GM18499 (cell line): ENCODE data around the gene TTLL13.

Experiments
- ATAC-seq: cut with Tn5 transposase; IDR thresholded peaks from one replicate; pipeline ENCODE4 v1.9.1; 2021; ENCODE audit warnings: moderate number of reproducible peaks; ENCODE audit not compliant: insufficient read depth, unreplicated experiment

The TTLL13 gene

DNA sequence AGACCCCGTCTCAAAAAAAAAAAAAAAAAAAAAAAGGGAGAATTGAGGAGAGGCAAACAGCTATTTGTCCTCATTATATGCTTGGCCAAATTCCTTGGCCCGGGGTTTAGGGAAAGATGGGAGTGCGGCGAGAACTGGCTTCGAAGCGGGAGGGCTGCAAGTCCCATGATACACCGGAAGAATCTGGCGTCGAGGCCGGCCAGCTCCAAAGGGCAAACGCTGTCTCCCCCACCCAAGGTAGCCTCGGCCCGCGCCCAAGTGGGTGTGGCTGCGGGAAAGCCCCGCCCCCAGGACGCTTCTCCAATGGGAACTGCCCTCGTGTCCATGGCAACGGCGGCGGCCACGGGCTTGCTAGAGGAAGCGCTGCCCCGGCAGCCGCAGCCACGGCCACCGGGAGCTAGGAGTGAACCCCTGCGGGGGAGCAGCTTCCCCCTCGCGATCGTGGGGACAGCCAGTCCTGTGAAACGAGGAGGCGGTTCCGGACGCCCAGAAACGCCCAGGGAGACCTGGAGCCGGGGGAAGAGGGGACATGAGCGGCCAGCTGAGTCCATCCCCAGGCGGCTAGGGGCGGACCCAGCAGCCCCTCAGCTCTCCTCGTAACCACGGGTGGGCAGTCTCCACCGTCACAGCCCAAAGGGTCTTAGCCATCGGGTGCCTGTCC lies at the start of gene TTLL13:
Gene TTLL13, plus strand, starts transcription at position 354 of the 661 bp plus-strand sequence. CDS start 1,075 bp downstream, outside the sequence.
- ATAC-seq = no peak

- ATAC-seq = no peak
These were observed 48.7 kb upstream of the TTLL13 start for GRCh38 chr15:90200534-90201129.

DNA sequence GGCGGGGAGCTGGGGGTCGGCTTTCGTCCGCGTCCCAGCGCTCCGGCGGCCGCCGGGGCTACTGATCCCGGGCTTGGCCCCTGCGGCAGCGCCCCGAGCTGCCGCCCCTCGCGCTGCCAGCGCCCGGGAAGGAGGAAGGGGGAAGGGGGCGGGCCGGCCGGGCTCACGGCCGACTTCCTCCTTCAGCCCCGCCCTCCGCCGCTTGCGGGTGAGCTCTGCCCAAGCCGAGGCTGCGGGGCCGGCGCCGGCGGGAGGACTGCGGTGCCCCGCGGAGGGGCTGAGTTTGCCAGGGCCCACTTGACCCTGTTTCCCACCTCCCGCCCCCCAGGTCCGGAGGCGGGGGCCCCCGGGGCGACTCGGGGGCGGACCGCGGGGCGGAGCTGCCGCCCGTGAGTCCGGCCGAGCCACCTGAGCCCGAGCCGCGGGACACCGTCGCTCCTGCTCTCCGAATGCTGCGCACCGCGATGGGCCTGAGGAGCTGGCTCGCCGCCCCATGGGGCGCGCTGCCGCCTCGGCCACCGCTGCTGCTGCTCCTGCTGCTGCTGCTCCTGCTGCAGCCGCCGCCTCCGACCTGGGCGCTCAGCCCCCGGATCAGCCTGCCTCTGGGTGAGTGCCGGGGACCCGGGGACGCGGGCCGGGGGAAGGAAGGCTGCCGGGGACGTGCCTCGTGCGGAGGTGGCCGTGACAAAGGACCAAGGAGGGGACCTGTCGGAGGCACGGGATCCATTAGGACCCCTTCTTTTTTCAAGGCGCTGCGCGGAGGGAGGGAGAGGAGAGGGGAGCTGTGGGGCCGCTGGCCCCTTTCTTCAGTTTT lies 48.0 kb upstream of the TTLL13 start, which contains the start of gene SEMA4B:
Gene SEMA4B, plus strand, starts transcription at position 201 of the 814 bp plus-strand sequence. Its CDS starts 249 bp downstream, at position 450.
- ATAC-seq = peak; percentile 43

GRCh38 chr15:90201944-90202375 lies 47.4 kb upstream of the TTLL13 start:
- ATAC-seq = no peak

- no peak for ATAC-seq
These were observed 46.4 kb upstream of the TTLL13 start for GRCh38 chr15:90202929-90203328.

DNA sequence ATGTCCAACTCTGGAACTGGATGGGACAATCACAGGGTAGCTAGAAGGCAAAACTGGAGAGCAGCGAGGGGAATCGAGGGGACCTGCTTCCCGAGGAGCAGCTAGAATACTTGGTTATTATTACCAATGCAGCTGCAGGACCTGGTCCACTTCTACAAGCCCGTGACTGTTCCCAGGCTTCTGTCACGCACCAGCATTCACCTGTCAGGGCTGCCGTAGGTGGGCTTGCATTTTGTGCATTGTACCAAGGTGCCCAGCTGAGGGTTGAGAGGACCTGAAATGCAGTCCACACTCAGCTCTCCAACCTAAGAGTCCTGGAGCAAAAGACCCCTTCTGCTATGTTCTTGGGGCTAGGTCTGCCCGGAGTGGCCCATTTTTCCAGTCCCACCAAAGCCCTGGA lies 45.9 kb upstream of the TTLL13 start:
- no peak for ATAC-seq

DNA sequence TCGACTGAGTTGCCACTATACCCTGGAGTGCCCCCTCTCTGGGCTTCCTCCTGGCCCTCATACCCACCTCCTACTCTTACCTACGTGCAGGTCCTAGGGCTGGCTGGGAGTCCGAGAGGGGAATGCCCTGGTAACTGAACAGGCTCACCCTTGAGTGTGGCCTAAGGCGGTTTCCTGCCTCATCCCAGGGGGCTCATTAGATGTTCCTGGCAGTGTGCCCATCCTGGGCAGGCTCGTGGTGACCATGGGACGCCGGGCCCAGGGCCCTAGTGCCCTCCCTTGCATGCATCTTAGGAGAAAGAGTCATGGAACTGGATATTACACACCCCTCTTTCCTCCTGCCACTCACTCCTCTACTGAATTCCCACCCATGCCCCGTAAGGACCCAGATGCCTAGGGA lies 45.4 kb upstream of the TTLL13 start:
- ATAC-seq = no peak

DNA sequence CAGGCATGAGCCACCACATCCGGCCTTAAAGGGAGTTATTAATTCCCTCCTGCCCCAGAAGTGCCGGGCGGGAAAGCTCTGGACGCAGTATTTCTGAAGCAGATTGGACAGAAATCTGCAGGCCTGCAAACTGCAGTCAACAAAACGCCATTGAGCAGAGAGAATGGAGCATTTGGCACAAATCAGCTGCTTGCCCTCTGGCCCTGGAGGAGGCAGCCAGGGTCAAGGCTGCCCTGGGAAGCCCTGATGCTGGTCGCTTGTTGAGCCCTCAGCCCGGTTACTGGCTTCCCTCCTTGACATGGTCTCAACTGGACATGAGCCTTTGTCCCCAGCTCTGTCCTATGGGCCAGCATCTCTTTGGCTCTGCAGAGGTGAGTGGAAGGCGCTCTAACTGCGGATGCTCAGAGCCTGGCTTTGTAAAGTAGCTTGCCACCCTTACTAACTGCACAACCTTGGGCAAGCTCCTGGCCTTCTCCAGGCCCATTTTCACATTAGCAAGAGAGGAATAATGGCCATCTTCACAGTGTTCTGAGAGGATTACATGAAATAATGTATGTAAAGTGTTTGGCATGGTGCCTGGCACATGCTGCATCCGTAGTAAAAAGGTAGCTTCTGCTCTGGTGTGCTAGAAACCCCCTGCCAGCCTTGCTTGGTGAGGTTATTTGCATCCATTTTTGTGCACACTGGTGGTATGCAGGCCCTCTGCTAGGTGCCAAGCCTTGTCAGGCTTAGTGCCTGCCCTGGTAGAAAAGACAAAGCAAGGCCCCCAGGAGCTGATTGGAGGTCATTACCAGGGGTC lies 44.1 kb upstream of the TTLL13 start:
- no peak for ATAC-seq

- ATAC-seq = no peak
These were observed 43.5 kb upstream of the TTLL13 start for GRCh38 chr15:90205886-90206285.

- ATAC-seq = no peak
These were observed 42.1 kb upstream of the TTLL13 start for GRCh38 chr15:90207252-90207651.

GRCh38 chr15:90208356-90208755 lies 41.0 kb upstream of the TTLL13 start:
- no peak for ATAC-seq

DNA sequence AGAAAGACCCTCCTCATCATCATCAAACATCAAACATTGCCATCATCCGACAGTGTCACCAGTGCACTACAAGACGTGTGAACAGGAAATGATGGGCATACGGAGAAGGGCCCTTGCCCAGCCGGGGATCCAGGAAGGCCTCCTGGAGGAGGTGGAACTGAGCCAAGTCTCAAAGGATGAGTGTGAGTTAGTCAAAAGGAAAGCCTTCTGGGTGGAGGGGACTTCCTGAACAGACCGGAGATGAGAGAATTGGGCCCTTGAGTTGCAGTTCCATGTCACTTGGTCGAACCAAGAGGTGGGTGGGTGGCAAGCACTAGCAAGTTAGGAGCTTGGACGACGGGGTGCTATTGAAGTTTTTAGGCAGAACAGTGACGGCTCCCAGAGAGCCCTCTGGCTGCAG lies 39.8 kb upstream of the TTLL13 start:
- ATAC-seq = no peak

DNA sequence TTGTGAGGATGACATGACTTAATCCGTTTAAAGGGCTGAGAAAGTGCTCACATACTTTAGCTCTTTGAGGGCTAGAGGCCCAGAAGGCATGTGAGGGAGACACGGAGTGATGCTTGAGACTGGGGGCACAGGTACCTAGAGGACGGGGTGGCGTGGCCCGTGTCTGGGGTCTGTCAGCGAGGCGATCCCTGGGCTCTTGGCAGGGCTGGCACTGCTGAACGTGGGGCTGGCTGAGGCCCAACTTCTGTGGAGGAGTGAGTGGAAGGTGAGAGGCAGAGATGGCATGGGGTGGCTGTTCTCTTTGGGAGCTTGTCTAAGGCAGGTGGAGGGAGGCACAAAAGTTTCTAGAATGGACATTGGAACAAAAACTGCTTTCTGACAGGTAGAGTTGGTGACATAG lies 38.8 kb upstream of the TTLL13 start:
- ATAC-seq = no peak

DNA sequence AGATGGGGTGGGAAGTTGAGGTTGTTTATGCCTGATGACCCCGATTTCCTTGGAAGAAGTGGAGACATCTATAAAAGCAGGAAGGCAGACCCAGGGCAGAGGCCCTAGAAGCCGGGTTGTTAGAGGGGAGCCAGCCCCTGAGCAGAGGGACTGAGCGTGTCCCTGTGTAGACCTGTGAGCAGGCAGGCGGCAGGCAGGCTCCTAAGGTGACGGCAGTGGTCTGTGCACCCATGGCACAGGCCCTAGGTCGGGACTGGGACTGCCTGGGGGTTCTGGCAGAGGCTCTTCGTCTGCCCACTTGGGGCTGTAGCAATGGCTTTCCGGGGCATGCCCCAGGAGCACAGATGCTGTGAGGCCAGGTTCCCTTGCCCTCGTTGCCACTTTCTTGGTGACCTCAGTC lies 38.3 kb upstream of the TTLL13 start:
- no peak for ATAC-seq

DNA sequence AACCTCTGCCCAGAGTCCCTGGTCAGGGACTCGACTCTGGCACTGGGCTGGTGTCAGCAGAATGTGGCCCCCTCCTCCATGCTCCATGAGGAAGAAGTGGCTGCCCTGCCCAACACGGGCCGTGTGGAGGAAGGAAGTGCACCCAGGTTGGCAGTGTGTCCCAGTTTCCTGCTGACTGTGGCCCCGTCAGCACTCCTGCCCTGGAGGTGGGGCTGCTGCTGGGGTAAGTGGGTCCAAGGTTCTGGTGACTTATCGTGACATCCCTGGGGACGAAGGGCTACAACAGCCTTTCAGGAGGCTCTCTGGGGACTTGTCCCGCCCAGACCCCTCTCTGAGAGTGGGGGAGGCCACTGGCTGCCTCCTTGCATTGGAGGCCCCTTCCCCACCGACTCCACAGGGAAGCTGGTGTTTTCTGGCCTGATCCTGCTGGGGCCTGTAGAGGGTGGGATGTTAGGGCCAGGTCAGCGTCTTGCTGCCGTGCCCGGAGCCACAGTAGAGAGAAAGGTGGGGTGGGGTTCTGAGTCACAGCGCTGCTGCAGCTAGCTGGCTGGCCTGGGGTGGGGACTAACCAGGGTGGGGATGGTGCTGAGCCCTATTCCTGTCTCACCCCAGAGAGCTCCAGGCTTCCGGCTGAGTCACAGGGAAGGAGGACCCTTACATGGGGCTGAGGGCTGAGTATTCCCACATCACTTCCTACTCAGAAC lies 37.8 kb upstream of the TTLL13 start:
- ATAC-seq = no peak

DNA sequence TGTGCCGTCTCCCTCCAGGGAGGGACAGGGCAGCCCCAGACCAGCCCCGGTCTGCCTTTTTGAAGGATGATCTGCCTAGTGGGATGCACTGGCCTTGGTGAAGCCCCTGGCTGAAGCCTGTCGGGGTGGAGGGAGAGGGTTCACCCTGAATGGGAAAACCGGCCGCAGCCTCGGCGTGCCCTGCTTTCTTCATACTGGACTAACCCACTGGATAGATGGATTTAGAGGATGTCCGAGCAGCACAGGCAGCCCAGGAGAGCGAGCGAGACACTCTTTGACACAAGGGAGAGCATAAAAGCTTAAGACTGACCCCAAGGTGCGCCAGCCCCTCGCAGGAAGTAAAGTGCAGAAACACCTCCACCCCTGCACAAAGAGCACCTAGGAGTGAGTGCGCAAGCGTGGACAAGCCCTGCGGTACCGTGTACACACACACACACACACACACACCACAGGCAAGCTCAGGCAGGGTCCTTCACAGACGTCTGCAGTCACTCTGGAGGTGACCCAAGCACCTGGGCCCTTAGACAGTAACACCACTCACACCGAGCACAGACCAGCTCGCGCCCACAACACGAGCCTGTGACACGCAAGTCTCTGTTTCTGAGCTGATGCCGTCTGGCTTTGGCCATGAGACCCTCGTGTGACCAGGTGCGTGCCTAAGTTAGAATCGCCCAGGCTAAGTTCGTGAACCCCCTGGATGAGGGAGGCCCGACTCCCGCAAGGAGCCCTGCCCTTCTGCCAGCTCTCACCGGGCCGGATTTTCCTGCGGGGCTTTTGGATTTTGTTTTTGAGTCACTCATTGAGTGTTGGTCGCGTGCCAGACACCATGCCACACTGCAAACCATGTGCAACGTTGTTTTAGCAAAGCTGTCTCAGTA lies 36.9 kb upstream of the TTLL13 start:
- no peak for ATAC-seq

DNA sequence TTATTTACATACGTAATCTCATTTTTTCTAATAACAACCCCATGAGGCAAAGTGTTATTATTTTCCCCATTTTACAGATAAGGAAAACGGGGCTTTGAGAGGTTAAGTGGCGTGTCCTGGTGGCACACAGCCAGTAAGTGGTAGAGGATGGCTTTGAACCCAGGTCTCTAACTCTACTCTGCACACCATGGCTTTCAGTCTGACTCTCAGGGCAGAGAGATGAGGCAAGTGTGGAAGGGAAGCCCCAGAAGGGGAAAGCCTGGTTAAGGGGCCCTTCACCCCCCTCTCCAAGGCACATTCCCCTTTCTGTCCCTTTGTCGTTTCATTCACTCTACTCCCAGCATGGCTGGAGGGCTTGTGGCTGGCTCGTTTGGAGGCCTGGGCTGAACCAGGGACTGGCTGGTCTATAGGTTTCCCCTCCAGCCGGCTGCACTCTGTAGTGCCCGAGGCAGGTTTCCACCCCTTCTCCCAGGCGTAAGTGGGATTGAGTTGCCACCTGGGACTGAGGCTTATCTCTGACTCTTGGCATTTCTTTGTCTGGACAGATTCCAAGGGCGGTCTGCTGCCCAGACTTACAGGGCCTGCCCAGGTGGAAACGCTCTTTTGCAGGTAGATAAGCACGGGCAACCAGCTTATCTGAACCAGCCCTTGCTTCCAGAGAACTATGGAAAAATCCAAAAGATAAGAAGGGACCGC lies 36.1 kb upstream of the TTLL13 start:
- ATAC-seq = no peak

- ATAC-seq = no peak
These were observed 35.5 kb upstream of the TTLL13 start for GRCh38 chr15:90213818-90214204.
